ENCODE results near the gene GPR37.

GPR37 gene, protein sequence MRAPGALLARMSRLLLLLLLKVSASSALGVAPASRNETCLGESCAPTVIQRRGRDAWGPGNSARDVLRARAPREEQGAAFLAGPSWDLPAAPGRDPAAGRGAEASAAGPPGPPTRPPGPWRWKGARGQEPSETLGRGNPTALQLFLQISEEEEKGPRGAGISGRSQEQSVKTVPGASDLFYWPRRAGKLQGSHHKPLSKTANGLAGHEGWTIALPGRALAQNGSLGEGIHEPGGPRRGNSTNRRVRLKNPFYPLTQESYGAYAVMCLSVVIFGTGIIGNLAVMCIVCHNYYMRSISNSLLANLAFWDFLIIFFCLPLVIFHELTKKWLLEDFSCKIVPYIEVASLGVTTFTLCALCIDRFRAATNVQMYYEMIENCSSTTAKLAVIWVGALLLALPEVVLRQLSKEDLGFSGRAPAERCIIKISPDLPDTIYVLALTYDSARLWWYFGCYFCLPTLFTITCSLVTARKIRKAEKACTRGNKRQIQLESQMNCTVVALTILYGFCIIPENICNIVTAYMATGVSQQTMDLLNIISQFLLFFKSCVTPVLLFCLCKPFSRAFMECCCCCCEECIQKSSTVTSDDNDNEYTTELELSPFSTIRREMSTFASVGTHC

GRCh38 chr7:124765401-124766352 lies at the start of gene GPR37:
GPR37 (minus strand) TSS chr7:124765792; CDS start chr7:124764976, 816 bp downstream.
- DNase-seq = peak; percentile 35

- peak; percentile 62 for DNase-seq
These were observed 48.6 kb upstream of the GPR37 start for GRCh38 chr7:124813994-124814798.

DNA sequence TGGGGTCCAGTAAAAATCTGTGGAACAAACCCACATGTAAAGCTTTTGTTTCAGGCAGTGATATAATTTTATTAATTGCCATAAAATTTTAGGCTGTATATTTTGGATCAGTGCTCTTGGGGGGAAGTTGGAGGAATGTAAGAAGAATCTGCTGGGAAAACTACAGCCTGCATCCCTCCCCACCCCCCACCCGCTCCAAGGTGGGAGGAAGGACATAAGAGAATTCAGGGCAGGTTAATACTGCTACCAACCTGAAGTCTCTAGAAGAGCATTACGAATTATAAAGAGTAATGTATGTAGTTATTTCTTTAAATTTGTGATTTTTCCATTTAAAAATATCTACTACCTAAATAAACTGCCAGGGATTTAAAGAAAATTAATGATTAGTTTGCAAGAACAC lies 47.2 kb upstream of the GPR37 start:
- DNase-seq = no peak

DNA sequence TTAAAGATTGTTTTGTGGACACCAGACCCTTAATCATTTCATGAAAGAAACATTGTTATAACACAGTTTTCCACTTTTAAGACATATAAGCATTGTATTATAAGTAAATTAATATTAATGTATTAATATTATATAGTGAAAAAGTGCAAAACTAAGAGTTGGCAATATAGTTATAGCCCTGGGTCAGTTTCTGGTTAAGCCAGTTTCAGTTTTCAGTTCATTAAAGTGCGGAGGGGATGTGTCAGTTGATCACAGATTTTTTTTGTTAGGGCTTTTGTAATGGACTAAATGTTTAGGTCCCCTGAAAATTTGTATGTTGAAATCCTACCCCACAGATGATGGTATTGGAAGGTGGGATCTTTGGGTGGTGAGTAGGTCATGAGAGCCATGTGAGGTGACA lies 45.7 kb upstream of the GPR37 start:
- DNase-seq = no peak

DNA sequence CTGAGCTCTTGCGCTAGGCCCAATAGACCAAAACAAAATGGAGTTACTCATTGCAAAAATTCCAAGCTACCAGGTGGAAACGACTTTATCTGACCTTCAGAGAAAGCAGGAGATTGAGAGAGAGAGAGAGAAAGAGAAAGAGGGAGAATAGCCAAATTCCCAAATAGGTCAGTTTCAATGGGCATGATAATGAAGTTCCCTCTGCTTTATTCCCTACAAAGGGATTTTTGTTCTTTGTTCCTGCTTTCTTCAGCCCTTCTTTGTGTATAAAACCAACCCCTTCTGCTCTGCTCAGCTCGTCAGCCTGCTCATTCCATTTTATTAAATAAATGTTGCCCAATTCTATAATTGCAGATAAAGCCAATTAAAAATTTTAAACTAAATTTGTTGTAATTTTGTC lies 45.0 kb upstream of the GPR37 start:
- no peak for DNase-seq

GRCh38 chr7:124808206-124808605 lies 42.6 kb upstream of the GPR37 start:
- DNase-seq = no peak

DNA sequence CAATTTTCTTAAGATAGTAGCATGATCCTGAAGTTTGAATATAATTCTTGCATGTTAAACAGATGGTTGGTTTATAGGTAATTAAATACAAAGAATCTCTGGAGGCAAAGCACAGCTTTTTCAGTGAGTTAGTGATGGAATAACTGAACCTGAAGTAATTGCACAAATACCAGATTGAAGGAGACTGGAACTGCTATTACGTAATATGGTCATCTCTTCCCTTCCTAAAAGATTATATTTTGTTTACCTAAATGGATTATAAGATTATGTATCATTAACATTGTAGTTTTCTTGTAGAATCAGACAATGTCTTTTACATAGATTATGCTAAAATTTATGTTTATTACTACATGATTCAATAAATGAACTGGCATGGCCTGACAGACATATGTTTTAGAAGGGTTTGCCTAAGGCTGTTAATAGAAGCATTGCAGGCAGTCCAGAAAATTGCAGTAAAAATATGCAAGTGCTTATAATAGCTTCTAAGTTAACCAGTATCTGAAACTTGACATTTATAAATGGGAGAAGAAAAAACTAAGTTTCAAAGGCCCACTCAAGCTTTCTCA lies 35.8 kb upstream of the GPR37 start:
- no peak for DNase-seq

DNA sequence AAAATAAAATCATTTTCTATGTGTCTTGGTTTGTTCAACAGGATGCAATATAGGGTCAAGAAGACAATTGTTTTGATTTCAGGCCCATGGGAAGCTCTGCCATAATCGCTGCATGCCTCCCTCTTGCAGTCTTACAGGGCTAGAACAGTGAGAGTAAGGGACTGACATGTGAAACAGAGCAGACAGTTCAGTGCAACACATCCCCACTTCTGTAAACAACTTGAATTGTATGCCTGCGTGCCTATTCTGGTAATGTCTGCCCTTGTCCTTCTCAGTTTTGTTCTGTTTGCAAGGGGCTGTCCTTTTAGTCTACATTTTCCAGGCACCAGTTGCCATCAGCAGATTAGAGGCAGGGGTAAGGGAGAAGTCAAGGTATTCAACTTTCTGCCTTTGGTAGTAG lies 34.8 kb upstream of the GPR37 start:
- DNase-seq = no peak

GRCh38 chr7:124799448-124799847 lies 33.9 kb upstream of the GPR37 start:
- no peak for DNase-seq

GRCh38 chr7:124796771-124797170 lies 31.2 kb upstream of the GPR37 start:
- no peak for DNase-seq

DNA sequence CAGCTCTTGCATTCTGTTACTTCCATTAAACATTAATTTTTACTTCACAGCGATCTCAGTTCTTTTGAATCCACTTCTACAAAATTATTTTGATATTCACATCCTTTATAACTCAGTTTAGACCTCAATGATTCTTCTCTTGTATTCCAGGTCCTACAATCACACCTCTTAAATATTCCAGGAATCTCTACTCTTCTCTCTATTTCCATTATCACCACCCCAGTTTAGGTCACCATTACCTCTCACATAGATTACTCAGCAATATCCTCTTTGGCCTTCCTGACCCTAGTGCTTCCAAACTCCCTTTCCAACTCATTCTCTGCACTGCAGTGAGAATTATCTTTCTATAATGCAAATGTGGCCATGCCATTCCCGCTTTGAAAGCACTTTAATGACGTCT lies 27.1 kb upstream of the GPR37 start:
- DNase-seq = no peak

DNA sequence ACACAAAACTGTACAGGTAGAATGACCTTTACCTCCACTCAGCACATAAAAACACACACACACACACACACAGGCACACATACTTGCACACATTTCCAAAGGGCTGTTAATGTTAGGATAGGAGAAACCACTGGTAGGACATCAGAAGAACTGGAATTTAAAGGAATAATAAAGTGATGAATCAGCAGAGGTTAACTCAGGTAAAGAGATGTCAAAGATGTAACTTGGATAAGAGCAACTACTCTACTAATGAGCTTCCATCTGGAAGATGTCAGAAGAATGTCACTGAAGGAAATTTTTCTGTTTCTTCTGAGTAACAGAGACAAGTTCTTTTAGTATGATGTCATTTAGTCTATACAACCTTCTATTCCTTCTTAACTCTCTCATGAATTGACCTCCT lies 26.4 kb upstream of the GPR37 start:
- no peak for DNase-seq

DNA sequence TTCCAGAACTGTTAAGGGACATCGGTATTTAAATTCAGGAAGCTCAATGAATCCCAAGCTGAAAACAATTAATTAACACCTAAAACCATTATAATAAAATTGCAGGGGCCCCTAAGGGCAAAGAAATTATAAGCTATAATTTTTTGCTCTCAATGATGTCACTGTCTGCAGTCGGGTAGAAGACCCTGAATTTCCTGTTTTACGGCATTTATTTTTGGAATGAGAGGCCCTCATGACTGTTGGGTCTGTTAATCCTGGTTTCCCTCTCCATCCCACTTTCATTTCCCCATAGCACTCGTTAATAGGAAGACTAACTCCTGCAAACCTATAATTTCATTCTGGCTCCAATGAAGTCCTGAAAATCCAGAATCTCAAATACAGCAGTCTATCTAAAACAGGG lies 25.8 kb upstream of the GPR37 start:
- no peak for DNase-seq

DNA sequence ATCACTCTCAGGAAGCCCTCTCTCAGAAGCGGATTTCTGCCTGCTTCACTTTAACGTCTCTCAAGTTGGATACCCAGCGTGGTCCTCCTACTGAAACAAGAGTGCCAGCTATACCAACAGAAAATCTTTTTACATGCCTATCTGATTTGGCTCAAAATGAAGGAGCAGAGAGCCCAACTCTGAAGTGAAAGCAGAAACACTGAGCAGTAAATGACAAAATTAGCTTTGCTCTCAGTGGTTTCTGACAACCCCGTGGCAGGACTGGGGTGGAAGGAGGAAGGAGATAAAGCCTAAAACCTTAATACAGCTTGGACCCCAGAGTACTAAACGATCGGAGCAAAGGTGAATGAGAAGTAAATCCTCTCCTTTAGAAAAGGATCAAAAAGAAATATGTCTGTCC lies 25.1 kb upstream of the GPR37 start:
- DNase-seq = no peak

DNA sequence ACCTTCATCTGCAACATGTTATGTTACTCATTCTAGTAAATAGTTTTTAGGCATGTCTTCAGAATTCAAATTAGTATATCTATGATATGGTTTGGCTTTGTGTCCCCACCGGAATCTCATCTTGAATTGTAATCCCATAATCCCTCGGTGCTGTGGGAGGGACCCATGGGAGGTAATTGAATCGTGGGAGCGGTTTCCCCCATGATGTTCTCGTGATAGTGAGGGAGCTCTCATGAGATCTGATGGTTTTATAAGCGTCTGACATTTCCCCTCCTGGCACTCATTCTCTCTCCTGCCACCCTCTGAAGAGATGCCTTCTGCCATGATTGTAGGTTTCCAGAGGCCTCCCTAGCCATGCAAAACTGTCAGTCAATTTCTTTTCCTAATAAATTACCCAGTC lies 20.4 kb upstream of the GPR37 start:
- DNase-seq = no peak

DNA sequence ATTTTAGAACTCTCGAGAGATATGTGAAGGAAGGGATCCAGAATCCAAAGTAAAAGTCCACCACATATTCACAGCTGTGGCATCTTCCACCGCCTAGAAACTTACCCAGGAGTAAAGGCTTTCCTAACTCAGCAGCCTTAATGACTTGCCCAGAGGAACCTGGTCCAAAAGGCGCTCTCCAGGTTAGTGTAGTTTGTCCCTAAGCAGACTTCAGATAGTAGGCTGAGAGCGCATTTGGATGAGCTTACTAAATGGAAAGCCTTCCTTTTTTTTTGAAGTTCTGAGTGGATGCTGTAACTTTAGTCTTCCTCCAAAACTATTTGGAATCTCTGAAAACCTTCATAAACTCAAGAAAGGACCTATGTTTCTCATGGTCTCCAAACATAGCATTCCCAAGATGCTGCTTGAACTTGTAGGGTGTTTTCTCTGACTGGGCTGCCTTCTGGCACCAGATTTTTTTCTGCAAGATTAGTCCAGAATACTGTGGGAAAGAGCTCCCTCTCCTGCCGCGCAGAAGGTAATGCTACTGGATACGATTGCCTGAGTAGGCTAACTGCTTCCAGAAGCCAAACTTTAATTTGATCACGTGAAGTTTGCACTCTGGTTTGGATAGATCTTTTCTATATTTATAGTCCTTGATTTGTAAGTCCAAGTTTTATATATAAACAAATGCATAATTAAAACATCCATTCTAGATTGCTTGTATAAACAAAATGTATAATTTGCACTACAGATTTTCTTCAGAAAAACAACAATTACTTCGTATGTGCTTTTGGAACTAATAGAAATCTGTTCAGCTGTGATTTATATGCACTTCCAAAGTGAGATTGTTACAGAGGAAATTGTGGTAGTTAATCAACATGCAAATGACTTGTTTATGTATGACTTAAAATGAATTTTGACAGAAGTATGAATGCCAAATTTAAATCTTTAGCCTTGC lies 19.6 kb upstream of the GPR37 start:
- DNase-seq = peak; percentile 21

DNA sequence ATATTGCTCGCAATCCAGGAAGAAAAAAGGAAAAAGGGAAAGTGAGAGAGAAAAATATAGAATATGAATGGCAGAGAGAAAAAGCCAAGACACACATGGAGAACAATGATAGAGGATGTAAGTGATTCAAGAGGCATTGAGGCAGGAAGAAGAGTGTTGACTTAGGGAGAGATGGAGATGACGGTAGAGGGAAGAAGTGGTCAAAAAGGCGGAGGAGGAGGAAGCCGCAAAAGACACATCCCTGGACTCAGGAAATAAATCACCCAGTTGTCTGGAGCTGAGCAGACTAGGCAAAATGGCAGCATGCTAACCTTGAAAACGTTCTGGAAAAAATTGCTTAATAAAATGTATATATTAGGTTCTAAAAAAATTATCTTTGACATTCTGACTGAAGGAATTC lies 17.7 kb upstream of the GPR37 start:
- no peak for DNase-seq

GRCh38 chr7:124781907-124782734 lies 16.5 kb upstream of the GPR37 start:
- DNase-seq = no peak

DNA sequence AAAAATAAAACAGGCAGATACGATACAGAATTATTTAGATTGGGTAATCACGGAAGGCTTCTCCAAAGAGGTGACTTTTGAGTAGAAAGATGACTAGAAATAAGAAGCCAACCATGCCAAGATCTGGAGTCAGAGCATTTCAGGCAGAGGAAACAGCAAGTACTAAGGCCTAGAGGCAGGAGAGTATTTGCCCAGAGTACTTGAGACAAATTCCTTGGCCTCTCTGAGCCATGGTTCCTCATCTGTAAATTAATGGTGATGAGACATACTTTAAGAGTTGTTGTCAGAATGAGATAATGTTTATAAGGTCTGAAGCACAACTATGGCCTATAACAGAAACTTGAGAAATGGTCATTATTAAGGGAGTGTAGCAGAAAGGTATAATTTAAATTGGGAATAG lies 15.8 kb upstream of the GPR37 start:
- DNase-seq = no peak

GRCh38 chr7:124780608-124781007 lies 15.0 kb upstream of the GPR37 start:
- no peak for DNase-seq

All from inflammatory macrophage treated with lipopolysaccharide for 4 hours (primary cell).